GM21381 (cell line): ENCODE data around the gene CIB4.

Experiments used
- ATAC-seq: cut with Tn5 transposase; IDR thresholded peaks from one replicate; pipeline ENCODE4 v1.9.1; 2021; ENCODE audit warnings: mild to moderate bottlenecking, moderate library complexity; ENCODE audit not compliant: unreplicated experiment

Gene CIB4

DNA sequence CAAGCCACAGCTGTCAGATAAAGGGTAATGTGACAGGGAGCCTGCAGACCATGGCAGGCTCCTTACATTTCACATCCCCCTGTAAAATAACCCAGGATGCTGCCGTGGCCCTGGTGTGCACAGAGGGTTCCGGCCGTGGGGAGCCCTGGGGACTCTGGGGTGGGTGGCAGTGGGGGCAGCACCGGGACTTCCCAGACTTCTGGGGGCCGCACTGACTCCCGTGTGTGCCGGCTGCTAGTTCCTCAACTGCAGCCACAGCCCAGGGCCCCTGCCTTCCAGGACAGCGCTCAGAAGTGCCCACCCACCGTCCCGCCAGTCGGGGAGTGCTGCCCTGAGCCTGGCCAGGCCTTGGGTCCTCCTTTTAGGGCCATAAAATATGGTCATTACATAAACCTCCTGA, 56.5 kb downstream of the CIB4 start:
- no peak for ATAC-seq

DNA sequence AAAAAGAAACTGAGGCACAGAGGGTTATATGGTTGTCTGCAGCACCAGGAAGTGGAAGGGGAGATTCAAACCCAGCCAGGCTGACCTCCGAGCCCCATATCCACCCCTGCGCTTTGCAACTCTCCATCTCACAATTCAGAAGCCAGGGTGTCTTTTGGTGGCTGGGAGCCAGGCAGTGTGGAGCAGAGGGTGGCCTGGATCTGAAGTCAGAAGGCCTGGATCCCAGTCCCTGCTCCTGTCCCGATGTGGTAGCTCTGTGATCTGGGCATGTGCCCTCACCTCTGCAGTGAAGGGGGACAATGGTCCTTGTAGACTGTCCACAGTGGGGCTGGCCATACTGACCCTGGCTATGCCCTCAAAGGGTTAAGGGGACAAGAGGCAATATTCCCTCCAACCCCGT, 57.0 kb downstream of the CIB4 start:
- ATAC-seq = no peak

GRCh38 chr2:26583381-26583911, 57.7 kb downstream of the CIB4 start:
- ATAC-seq = no peak

GRCh38 chr2:26582890-26583289, 58.3 kb downstream of the CIB4 start:
- ATAC-seq = no peak

DNA sequence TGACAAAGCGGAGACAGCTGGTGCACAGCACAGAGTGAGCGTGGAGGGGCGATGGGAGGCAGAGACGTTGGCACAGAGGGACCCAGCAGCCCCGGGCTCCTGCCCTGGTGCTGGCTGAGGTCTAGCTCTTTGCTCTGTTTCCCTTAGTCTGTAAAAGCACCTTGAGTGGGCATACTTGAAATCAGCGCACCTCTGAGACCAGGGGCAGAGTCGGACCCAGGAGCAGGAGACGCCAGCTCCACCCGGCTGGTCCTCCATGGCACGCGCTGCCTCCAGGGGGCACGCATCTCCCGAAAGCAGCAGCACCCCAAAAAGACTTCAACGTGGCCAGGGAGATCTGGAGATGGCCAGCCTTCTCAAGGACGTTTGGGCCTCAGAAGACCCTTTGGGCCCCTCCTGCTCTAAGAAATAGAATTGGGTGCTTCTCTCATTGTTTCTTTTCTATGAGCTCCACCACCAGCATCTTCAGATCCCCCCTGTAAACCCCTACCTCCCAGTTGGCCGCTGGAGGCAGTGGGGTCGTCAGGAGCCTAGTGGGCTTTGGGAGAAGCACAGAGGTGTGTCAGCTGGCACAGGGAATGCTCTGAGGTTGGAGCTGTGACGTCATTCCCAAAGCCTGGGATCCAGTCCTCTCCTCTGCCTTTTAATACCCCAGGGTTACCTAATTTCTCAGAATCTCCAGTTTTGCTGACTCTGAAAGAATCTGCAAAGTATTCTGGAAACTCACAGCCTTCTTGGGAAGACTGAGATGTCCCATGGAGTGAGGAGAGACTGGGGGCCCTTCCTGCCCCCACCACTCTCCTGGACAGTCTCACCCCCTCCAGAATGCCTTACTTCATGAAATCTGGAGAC, 58.9 kb downstream of the CIB4 start:
- no peak for ATAC-seq

GRCh38 chr2:26581266-26581990, 59.7 kb downstream of the CIB4 start:
- no peak for ATAC-seq

GRCh38 chr2:26580751-26581150, 60.4 kb downstream of the CIB4 start:
- ATAC-seq = no peak

- ATAC-seq = no peak
These were observed 61.0 kb downstream of the CIB4 start for GRCh38 chr2:26580151-26580550.

- ATAC-seq = no peak
These were observed 61.5 kb downstream of the CIB4 start for GRCh38 chr2:26579723-26580040.

GRCh38 chr2:26579025-26579722, 62.0 kb downstream of the CIB4 start:
- no peak for ATAC-seq

DNA sequence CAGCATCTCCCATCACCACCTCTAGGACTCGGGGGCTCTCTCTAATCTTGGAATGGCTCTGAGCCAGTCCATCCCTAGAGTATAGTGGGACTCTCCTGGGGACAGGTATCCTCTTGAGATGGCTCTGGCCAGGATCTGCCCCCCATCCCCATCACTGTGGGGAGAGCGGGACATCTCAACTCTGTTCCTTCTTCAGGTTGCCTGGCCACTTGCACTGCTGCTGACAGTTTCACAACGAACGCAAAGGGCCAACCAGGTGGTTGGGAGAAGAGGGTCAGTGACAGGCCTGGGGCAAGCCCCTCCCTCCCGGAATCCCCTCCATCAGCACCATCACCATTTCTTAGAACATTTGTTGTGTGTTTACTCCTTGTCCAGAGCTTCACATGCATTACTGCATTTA, 62.6 kb downstream of the CIB4 start:
- no peak for ATAC-seq

DNA sequence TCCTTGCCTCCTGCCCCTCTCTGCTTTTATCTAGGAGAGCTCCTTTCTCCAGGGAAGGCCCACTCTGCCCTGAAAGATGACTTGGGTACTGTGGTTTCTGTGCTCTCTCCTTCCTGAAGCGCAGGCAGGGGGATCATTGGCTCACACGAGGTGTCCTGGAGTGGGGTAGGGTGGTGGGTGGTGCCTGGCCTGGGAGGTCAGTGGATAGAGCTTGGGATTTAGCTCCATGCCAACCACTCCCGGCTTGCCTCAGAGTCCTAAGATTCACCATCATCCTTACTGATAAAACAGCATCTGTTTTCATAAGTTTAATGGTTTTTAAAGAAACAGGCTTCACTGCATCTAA, 63.1 kb downstream of the CIB4 start:
- ATAC-seq = no peak

GRCh38 chr2:26577442-26578112, 63.6 kb downstream of the CIB4 start:
- no peak for ATAC-seq

- ATAC-seq = no peak
These were observed 64.4 kb downstream of the CIB4 start for GRCh38 chr2:26576565-26577441.

- no peak for ATAC-seq
These were observed 65.2 kb downstream of the CIB4 start for GRCh38 chr2:26575836-26576564.

GRCh38 chr2:26574900-26575560, 66.1 kb downstream of the CIB4 start:
- ATAC-seq = no peak

GRCh38 chr2:26574066-26574899, 66.9 kb downstream of the CIB4 start:
- no peak for ATAC-seq
